ENCODE measurements around the gene SORCS2.

The SORCS2 gene

DNA sequence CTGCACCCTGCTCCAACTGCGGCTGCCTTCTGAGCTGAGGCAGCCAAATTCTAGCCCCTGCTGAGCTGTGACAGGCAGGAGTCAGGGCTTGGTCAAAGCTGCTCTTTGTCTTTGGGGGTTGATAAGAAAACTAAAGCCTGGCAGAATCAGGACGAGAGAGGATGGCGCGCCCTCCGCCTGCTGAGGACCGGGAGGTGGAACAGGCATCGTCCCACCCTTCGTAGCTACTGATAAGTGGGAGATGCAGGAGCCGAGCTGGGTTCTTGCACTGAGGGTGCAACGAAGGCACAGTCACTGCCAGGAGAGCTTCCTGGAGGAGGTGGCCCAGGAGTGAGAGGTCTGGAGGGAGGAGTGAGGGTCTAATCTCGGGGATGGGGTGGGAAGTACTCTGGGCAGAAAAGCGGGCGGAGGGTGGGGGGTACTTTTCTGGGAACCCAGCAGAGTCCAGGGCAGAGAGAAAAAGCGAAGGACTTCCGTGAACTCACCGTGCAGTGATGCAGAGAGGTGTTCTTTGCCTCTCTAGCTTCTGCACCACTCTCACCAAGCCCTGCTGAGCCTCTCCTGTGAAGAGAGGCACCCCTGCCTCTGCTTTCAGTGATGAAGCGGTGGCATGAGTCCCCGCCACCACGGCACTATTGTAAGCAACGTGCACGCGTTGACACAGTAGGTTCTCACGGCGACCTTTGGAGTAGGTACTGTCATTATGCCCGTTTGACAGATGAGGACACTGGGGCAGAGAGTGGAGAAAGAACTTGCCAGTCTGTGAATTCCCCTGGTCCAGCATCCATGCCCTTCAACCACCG, 107.8 kb downstream of the SORCS2 start:
- no peak overlapping the region for H3K4me3 ChIP-seq (ENCODE audit: low read depth, low read length)
- DNase-seq (ENCODE audit: low read depth) = no peak
- TF ChIP-seq, protein P1, sequence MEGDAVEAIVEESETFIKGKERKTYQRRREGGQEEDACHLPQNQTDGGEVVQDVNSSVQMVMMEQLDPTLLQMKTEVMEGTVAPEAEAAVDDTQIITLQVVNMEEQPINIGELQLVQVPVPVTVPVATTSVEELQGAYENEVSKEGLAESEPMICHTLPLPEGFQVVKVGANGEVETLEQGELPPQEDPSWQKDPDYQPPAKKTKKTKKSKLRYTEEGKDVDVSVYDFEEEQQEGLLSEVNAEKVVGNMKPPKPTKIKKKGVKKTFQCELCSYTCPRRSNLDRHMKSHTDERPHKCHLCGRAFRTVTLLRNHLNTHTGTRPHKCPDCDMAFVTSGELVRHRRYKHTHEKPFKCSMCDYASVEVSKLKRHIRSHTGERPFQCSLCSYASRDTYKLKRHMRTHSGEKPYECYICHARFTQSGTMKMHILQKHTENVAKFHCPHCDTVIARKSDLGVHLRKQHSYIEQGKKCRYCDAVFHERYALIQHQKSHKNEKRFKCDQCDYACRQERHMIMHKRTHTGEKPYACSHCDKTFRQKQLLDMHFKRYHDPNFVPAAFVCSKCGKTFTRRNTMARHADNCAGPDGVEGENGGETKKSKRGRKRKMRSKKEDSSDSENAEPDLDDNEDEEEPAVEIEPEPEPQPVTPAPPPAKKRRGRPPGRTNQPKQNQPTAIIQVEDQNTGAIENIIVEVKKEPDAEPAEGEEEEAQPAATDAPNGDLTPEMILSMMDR (IDR thresholded peaks at IDR 0.05; ENCODE audit: low read depth, low read length) = no peak
- no peak for TF ChIP-seq POLR2A (IDR thresholded peaks at IDR 0.05; ENCODE audit: extremely low read depth, insufficient read length)
- no peak for TF ChIP-seq MYC (IDR thresholded peaks at IDR 0.05; ENCODE audit: low read depth, low read length)
- TF ChIP-seq, protein P2, sequence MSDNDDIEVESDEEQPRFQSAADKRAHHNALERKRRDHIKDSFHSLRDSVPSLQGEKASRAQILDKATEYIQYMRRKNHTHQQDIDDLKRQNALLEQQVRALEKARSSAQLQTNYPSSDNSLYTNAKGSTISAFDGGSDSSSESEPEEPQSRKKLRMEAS (IDR thresholded peaks at IDR 0.05; ENCODE audit: low read depth, low read length) = no peak

DNA sequence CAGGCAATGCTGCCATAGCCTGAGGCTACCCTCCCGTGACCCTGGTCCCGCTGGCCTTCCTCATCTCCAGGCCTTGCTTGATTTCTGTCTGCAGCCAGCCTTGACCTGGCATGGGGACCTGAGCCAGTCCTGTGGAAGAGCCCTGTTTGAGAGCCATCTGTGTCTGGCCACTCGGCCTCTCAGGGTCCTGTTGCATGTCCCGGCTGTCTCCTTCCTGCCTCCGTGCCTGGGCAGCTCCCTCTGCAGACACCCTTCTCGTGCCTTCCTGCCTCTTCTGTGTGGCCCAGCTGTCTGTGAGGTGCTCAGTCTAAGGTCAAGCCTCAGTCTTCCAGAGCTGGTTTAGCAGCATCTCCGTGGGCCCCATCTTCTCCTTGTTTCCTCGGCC, 108.4 kb downstream of the SORCS2 start:
- TF ChIP-seq MYC (IDR thresholded peaks at IDR 0.05; ENCODE audit: low read depth, low read length) = no peak
- no peak for TF ChIP-seq POLR2A (IDR thresholded peaks at IDR 0.05; ENCODE audit: extremely low read depth, insufficient read length)
- DNase-seq (ENCODE audit: low read depth) = no peak
- H3K4me3 ChIP-seq (ENCODE audit: low read depth, low read length) = no peak overlapping the region

DNA sequence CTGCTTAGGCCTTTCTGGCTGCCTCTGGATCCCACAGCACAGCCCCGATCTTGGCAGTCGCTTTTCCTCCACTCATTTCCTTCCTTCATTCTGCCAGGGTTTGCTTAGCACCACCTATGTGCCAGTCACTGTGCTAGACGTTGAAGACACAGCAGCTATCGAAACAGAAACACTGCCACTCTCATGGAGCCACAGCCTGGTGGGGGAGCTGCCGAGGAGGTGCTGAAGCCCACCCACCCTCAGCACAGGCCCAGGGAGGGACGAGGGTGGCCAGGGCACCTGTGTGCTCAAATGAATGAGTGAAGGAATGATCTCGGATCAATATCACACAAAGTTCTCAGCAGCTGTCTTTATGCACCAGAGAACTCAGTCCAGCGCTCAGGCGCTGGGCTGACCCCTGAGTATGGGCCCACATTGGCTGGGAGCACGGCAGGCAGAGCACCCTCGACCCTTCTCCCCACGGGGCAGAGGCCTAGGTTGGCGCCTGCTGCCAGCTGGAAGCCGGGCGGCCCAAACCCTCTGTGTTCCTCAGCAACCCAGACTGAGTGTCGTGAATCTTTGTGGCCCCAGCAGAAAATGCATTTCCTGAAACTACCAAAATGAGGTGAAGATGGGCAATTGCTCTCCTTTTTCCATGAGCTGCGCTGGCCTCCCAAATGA, 108.9 kb downstream of the SORCS2 start:
- H3K4me3 ChIP-seq (ENCODE audit: low read depth, low read length) = no peak overlapping the region
- DNase-seq (ENCODE audit: low read depth) = no peak
- TF ChIP-seq, protein P2 (IDR thresholded peaks at IDR 0.05; ENCODE audit: low read depth, low read length) = no peak
- TF ChIP-seq MYC (IDR thresholded peaks at IDR 0.05; ENCODE audit: low read depth, low read length) (no peak), POLR2A (IDR thresholded peaks at IDR 0.05; ENCODE audit: extremely low read depth, insufficient read length) (no peak)
- TF ChIP-seq, protein P1 (IDR thresholded peaks at IDR 0.05; ENCODE audit: low read depth, low read length) = no peak

DNA sequence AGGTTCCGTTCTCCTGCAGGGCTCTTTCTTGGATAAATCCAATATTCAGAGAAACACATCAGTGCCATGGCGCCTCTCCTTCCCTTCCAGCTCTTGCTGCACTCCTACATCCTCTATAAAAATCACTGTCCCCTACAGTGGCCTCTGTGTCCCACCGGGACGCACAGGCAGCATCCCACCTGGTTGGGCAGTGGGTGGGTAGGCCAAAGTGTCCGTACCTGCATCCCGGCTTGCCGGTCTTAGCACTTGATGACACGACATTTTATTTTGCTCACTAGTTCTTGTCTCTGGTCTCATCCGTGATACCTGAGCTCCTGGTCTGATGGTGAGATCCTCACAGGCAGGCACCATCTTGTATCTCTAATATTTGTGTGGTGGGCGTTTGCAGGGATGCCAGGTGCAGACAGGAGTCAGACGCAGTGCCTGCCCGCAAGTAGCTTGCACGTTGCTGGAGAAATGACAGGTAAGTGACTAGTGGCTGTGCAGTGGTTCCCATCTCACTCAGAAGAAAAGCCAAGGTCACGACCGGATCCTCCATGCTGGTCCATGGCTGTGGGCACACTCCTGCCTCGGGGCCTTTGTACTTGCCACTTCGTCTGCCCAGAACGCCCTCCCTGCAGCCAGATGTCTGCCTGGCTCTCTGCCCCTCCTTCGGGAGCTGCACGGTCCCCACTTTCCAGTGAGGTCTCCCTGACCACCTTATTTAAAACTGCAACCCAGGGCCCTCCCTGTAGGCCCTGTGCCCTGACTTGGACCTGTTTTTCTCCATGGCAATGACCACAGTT, 109.7 kb downstream of the SORCS2 start:
- no peak for DNase-seq (ENCODE audit: low read depth)
- TF ChIP-seq POLR2A (IDR thresholded peaks at IDR 0.05; ENCODE audit: extremely low read depth, insufficient read length) (no peak), MYC (IDR thresholded peaks at IDR 0.05; ENCODE audit: low read depth, low read length) (no peak)
- TF ChIP-seq, protein P1 (IDR thresholded peaks at IDR 0.05; ENCODE audit: low read depth, low read length) = no peak
- TF ChIP-seq, protein P2 (IDR thresholded peaks at IDR 0.05; ENCODE audit: low read depth, low read length) = no peak
- H3K4me3 ChIP-seq (ENCODE audit: low read depth, low read length) = no peak overlapping the region

DNA sequence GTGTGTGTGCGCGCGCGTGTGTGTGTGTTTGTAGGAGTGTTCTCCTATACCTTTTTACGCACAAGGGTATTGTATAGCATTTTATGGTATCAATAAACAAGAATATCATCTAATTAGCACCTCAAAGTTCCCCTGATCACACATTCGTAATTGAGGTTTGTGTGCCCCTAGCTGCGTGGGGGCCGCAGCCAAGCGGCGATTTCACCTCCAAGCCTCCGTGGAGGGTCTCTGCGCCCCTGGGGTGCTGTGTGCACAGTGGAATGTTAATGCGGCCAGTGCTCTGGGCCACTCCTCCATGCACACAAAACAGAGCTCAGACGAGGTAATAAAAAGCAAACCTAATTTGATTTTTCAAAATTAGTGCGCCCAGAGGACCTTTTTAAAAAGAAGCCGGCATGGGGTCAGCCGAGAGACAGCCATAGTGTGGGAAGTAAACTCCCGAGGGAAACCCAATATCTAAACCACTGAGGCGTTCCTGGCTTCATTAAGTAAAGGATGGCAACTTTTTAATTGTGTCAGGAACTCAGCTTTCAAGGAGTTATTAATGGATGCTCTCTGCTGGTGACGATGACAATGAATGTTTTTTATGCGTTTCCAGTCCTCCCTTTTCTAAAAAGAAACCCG, 110.6 kb downstream of the SORCS2 start:
- no peak for DNase-seq (ENCODE audit: low read depth)
- no peak overlapping the region for H3K4me3 ChIP-seq (ENCODE audit: low read depth, low read length)
- TF ChIP-seq MYC (IDR thresholded peaks at IDR 0.05; ENCODE audit: low read depth, low read length) = no peak
- TF ChIP-seq, protein P1 (IDR thresholded peaks at IDR 0.05; ENCODE audit: low read depth, low read length) = no peak
- TF ChIP-seq, protein P2 (IDR thresholded peaks at IDR 0.05; ENCODE audit: low read depth, low read length) = no peak
- TF ChIP-seq POLR2A (IDR thresholded peaks at IDR 0.05; ENCODE audit: extremely low read depth, insufficient read length) = no peak
